Measurements from ENCODE around the gene TMEM140. TPM values are rescaled to one million over a fixed set of nuclear protein-coding genes. Genes with fewer than 3 reads are reported as not detected.
"Not testable (repeated sequence)": the region's sequence is repeated elsewhere in the genome, so short reads cannot be mapped to it uniquely, and the experiment has no call there.

Gene TMEM140
- total RNA-seq, 1 donor from 2014 or later, result 42.1 TPM

GRCh38 chr7:135211946-135212685 is 64.2 kb downstream of the TMEM140 start:
- DNase-seq (ENCODE audit: extremely low read depth, low read depth, low spot score), result not testable (repeated sequence)

DNA sequence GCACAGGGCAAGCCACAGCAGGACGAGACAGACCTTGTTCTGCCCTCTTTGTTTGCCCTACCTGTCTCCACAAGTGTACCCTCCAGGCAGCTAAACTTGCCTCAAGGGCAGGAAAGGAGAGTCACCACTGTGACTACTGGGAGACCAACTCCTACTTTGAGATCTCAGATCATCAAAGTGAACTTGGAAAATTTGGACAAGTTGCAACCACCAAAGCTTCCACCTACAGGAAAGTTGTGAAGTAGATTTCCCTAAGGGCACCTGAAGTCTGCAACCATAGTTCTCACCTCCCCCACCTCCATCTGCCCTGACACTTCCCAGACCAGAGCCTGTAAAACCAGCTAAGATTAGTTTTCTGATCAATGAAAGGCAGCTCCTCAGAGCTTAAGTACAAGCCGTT is 66.0 kb downstream of the TMEM140 start:
- no peak for DNase-seq (ENCODE audit: extremely low read depth, low read depth, low spot score)

- no peak for DNase-seq (ENCODE audit: extremely low read depth, low read depth, low spot score)
These were observed 67.3 kb downstream of the TMEM140 start for GRCh38 chr7:135215180-135215579.

- no peak for DNase-seq (ENCODE audit: extremely low read depth, low read depth, low spot score)
These were observed 67.8 kb downstream of the TMEM140 start for GRCh38 chr7:135215698-135216097.

Other genes starting within 250 kb of the TMEM140 start
- 1.3 and 2.5 TPM in 2 replicates for gene AGBL3, start 161.6 kb upstream of the TMEM140 start, total RNA-seq
- gene CYREN, start 22.6 kb downstream of the TMEM140 start, total RNA-seq, result 26.7 and 29.2 TPM in 2 replicates
- 3.6 and 9.1 TPM in 2 replicates for gene WDR91, start 63.5 kb downstream of the TMEM140 start, total RNA-seq
- gene STRA8, start 85.8 kb downstream of the TMEM140 start, total RNA-seq, result not detected in 2 replicates